ENCODE results near the gene MYH2.

- TF ChIP-seq CTCF (IDR thresholded peaks at IDR 0.05): no peak
- TF ChIP-seq ZFX (IDR thresholded peaks at IDR 0.05; ENCODE audit: borderline replicate concordance): no peak
Measured at GRCh38 chr17:10516065-10516464, 33.4 kb downstream of the MYH2 start.

All from 22Rv1 (cell line).